Raji (cell line): ENCODE measurements around the gene OR6M1.

ENCODE experiments used
- POLR2A ChIP-seq: IDR thresholded peaks from 2 replicates; pipeline ENCODE4 v1.6.1; 2011; ENCODE audit warnings: low read depth, low read length, control low read depth; ENCODE audit not compliant: insufficient read depth

The OR6M1 gene, protein sequence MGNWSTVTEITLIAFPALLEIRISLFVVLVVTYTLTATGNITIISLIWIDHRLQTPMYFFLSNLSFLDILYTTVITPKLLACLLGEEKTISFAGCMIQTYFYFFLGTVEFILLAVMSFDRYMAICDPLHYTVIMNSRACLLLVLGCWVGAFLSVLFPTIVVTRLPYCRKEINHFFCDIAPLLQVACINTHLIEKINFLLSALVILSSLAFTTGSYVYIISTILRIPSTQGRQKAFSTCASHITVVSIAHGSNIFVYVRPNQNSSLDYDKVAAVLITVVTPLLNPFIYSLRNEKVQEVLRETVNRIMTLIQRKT

GRCh38 chr11:123806249-123806648, at the start of gene OR6M1:
TSS of gene OR6M1 (minus strand) at chr11:123806349. CDS start at chr11:123806349, 0 bp downstream.
- TF ChIP-seq POLR2A, result no peak

- no peak for TF ChIP-seq POLR2A
These were observed 46.9 kb upstream of the OR6M1 start for GRCh38 chr11:123853038-123853437.

GRCh38 chr11:123852321-123852720, 46.2 kb upstream of the OR6M1 start:
- TF ChIP-seq POLR2A, result no peak

GRCh38 chr11:123851110-123851509, 45.0 kb upstream of the OR6M1 start:
- no peak for TF ChIP-seq POLR2A

DNA sequence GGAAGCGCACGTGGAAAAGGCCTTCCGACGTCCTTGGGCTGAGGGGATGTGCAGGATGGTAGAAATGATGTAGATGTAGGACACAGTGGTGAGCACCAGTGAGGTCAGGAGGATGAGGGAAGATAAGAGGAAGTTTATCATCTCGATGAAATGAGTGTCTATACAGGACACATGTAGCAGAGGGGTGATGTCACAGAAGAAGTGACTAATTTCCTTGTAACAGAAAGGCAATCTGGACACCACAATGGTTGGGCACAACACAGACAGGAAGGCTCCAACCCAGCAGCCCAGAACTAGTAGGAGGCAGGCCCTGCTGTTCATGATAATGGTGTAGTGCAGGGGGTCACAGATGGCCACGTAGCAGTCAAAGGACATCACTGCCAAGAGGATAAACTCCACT, 35.0 kb upstream of the OR6M1 start:
- no peak for TF ChIP-seq POLR2A

- no peak for TF ChIP-seq POLR2A
These were observed 33.0 kb upstream of the OR6M1 start for GRCh38 chr11:123839131-123839530.

- no peak for TF ChIP-seq POLR2A
These were observed 32.5 kb upstream of the OR6M1 start for GRCh38 chr11:123838659-123839058.

GRCh38 chr11:123838199-123838598, 32.0 kb upstream of the OR6M1 start:
- no peak for TF ChIP-seq POLR2A

DNA sequence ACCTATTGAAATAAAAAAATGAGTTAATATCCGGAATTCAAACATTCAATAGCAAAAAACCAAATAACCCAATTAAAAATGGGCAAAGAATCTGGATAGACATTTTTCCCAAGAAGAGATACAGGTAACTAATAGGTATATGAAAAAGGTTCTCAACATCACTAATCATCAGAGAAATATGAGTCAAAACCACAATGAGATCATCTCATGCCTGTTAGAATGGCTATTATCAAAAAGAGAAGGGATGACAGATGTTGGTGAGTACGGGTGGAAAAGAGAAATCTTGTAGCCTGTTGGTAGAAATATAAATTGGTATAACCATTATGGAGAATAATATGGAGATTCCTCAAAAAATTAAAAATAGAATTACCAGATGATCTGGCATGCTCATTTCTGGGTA, 26.9 kb upstream of the OR6M1 start:
- no peak for TF ChIP-seq POLR2A

DNA sequence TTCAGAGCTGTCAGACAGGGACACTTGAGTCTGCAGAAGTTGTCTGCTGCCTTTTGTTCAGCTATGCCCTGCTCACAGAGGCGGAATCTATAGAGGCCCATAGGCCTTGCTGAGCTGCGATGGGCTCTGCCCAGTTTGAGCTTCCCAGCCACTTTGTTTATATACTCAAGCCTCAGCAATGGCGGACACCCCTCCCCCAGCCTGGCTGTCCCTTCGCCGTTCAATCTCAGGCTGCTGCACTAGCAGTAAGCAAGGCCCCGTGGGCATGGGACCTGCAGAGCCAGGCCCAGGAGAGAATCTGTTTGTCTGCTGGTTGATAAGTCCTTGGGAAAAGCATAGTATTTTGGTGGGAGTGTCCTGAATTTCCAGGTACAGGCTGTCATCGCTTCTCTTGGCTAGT, 23.6 kb upstream of the OR6M1 start:
- no peak for TF ChIP-seq POLR2A

DNA sequence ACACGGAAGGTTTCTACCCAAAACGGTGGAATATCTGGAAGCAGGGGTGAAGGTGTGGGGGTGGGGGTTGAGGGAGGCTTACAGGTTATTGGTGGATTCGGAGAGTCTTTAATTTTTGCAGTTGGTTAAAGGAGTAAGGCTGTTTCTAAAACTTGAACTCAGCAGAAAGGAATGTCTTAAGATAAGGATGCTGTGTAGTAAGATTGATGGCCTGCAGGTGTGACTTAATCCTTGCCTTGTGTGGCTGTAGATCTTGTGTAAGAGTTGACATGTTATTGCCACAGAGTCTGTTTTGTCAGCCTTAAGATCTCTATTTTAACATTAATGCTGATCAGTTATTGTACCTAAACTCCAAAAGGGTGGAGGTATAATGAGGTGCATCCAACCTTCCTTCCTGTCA, 16.4 kb upstream of the OR6M1 start:
- no peak for TF ChIP-seq POLR2A

- no peak for TF ChIP-seq POLR2A
These were observed 15.9 kb upstream of the OR6M1 start for GRCh38 chr11:123822032-123822431.

DNA sequence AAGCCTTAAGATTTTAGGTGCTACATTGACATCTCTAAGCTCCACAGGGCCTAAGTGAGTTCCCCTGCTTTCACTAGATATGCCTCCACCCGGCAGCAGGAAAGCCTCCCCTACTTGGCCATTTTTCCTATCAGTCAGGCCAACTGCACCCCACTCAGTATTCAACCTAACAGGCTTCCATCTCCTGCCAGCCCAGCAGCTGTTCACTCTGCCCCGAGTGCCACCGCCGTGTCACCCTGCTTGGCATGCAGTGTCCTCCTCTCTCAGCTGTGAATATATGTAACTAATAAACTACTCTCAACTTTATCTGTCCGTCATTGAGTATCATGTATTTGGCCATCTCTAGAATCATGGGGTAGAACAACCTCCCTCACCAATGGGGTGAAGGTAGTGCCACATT, 9.0 kb upstream of the OR6M1 start:
- TF ChIP-seq POLR2A, result no peak

DNA sequence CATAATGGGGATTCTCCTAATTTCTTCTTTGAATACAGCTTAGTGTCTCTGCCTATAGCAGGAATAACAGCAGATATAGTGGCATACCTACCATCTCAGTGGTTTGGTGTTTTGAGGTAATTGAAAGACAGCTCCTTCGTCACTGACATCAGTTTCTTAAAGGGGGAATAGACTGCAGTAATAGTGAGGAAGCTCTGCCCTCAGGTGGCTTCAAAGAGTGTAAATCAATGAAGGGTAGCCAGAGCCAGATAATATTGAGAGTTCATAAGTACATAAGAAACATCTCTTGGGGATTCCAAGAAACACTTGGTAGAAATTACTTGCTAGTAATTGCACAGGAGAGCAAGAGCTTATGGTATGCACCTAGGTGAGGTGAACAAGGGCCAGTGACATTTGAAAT, 4.4 kb downstream of the OR6M1 start:
- TF ChIP-seq POLR2A, result no peak

- no peak for TF ChIP-seq POLR2A
These were observed 6.1 kb downstream of the OR6M1 start for GRCh38 chr11:123800036-123800435.

DNA sequence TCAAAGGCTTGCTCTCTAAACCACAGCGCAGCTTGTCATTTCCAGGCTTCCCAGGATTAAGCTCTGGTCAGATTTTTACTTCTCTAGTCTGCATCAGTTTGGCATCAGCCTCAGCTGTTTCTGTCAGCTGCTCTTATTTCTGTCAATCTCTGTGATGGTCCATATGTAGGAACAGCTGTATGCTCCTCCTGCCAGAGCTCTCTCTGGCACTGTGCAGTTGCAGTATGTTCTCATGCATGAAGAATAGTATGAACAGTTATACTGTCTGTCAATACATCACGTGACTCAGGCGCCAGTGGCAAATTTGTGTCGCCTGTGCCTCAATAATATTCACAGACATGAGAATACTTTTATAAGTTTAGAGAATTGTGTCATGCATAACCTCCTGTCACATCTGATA, 6.7 kb downstream of the OR6M1 start:
- no peak for TF ChIP-seq POLR2A
